A673 (cell line): ENCODE data around the gene TMEM88. TPM values are rescaled to one million over a fixed set of nuclear protein-coding genes. Genes with fewer than 3 reads are reported as not detected.

Source experiments
- BruUV-seq: library from RNA; stranded (reverse); fragments of 400-500 nt; replicated peaks from 2 replicates; lab custom pipeline; 2021; lab: Mats Ljungman, UMichigan
- CTCF ChIA-PET: fragments of 300-600 bp; sonication (Branson Sonifier 250); formaldehyde crosslinking; loops from one replicate; lab custom pipeline; 2022; ENCODE audit warnings: antibody characterized with exemption; lab: Charles Lee
- POLR2A ChIA-PET: fragments of 300-600 bp; sonication (Branson Sonifier 250); formaldehyde crosslinking; loops from one replicate; lab custom pipeline; 2022; ENCODE audit warnings: antibody characterized with exemption; ENCODE audit not compliant: low non-redundant PET; lab: Charles Lee
- DNase-seq: peaks from one replicate; pipeline ENCODE4 v3.0.0-alpha.2; 2015; ENCODE audit warnings: low spot score
- H3K27ac ChIP-seq: fragments of 200-600 bp; sonication (generic); 2 replicates; pipeline ENCODE4 v1.5.1; 2016; ENCODE audit warnings: mixed run types, low read depth, mild to moderate bottlenecking, mixed read lengths, antibody characterized with exemption, low read length; ENCODE audit not compliant: poor library complexity, severe bottlenecking
- H3K27me3 ChIP-seq: fragments of 200-600 bp; sonication (generic); replicated peaks from 2 replicates; pipeline ENCODE4 v1.6.1; 2017; ENCODE audit warnings: mixed run types, low read depth, mild to moderate bottlenecking, mixed read lengths, antibody characterized with exemption, low read length; ENCODE audit not compliant: insufficient read depth, poor library complexity
- H3K36me3 ChIP-seq: fragments of 200-600 bp; sonication (generic); 2 replicates; pipeline ENCODE4 v1.6.1; 2016; ENCODE audit warnings: mixed run types, mild to moderate bottlenecking, mixed read lengths, antibody characterized with exemption, low read length; ENCODE audit not compliant: insufficient read depth, poor library complexity, severe bottlenecking
- H3K4me1 ChIP-seq: fragments of 200-600 bp; sonication (generic); 2 replicates; pipeline ENCODE4 v1.6.1; 2017; ENCODE audit warnings: mixed run types, mild to moderate bottlenecking, mixed read lengths, antibody characterized with exemption, low read length; ENCODE audit not compliant: insufficient read depth, poor library complexity, severe bottlenecking
- H3K4me3 ChIP-seq: fragments of 200-600 bp; sonication (generic); 2 replicates; pipeline ENCODE4 v1.5.1; 2016; ENCODE audit warnings: low read depth, mixed run types, mild to moderate bottlenecking, mixed read lengths, low read length; ENCODE audit not compliant: poor library complexity, severe bottlenecking
- H3K9me3 ChIP-seq: fragments of 200-600 bp; sonication (generic); 2 replicates; pipeline ENCODE4 v1.6.1; 2016; ENCODE audit warnings: mixed run types, low read depth, mild to moderate bottlenecking, mixed read lengths, antibody characterized with exemption, low read length; ENCODE audit not compliant: poor library complexity, severe bottlenecking
- CTCF ChIP-seq: fragments of 300-800, 200-600 bp; sonication (generic); conservative IDR thresholded peaks from 2 replicates; pipeline ENCODE4 v1.5.1; 2017; ENCODE audit warnings: low read depth, mild to moderate bottlenecking, antibody characterized with exemption, low read length, moderate library complexity, mixed read lengths
- EZH2 ChIP-seq: fragments of 200-600 bp; sonication (generic); IDR thresholded peaks from 2 replicates; pipeline ENCODE4 v1.6.1; 2017; ENCODE audit warnings: borderline replicate concordance, low read depth, mild to moderate bottlenecking, mixed read lengths, antibody characterized with exemption, low read length; ENCODE audit not compliant: poor library complexity, severe bottlenecking
- intact Hi-C: fragments of 100-400 bp; cut with micrococcal nuclease; formaldehyde crosslinking; loops from one replicate; pipeline ENCODE4 v1.10.0; 2022; ENCODE audit not compliant: unreplicated experiment
- total RNA-seq: library from RNA; stranded (reverse); gene quantifications from 2 replicates; pipeline ENCODE4 v1.2.3, GENCODE V29; 2021

The TMEM88 gene
- total RNA-seq, 1 experiment from 2014 or later, result 1.7 TPM

- no peak overlapping the region for H3K4me3 ChIP-seq
- H3K4me1 ChIP-seq, result peaks cover 16% of the 10 kb centered on the region
- intact Hi-C loops, result no loop called here
- no peaks in the 10 kb centered on the region for H3K27me3 ChIP-seq
- no TSS peak for BruUV-seq
- H3K36me3 ChIP-seq, result peaks cover 13% of the 10 kb centered on the region
- no peaks in the 10 kb centered on the region for H3K9me3 ChIP-seq
- TF ChIP-seq EZH2 (no peak), CTCF (no peak)
- POLR2A ChIA-PET, result no interaction called here
- DNase-seq, result no peak
- no peak overlapping the region for H3K27ac ChIP-seq
- CTCF ChIA-PET, result no interaction called here
Measured at GRCh38 chr17:7878234-7878633, 23.4 kb downstream of the TMEM88 start.

GRCh38 chr17:7880076-7880868 is 25.4 kb downstream of the TMEM88 start:
- no peak for DNase-seq
- BruUV-seq, result no TSS peak
- H3K9me3 ChIP-seq, result no peaks in the 10 kb centered on the region
- no peak overlapping the region for H3K4me3 ChIP-seq
- TF ChIP-seq EZH2 (no peak), CTCF (no peak)
- intact Hi-C loops, result no loop called here
- CTCF ChIA-PET, result no interaction called here
- peaks cover 13% of the 10 kb centered on the region for H3K36me3 ChIP-seq
- no peaks in the 10 kb centered on the region for H3K27me3 ChIP-seq
- peaks cover 25% of the 10 kb centered on the region for H3K4me1 ChIP-seq
- POLR2A ChIA-PET, result no interaction called here
- no peak overlapping the region for H3K27ac ChIP-seq

GRCh38 chr17:7881276-7882054 is 26.6 kb downstream of the TMEM88 start:
- Histone ChIP-seq H3K4me1 (peaks cover 25% of the 10 kb centered on the region), H3K27ac (peak overlapping the region; percentile 22), H3K4me3 (no peak overlapping the region), H3K9me3 (no peaks in the 10 kb centered on the region), H3K36me3 (peaks cover 10% of the 10 kb centered on the region), H3K27me3 (no peaks in the 10 kb centered on the region)
- BruUV-seq, result no TSS peak
- TF ChIP-seq EZH2, result no peak
- no peak for TF ChIP-seq CTCF
- CTCF ChIA-PET, result no interaction called here
- DNase-seq, result no peak
- POLR2A ChIA-PET, result no interaction called here
- intact Hi-C loops, result no loop called here
